Inflammatory macrophage treated with lipopolysaccharide for 1 hour (primary cell): Measurements from ENCODE around the gene CPM.
"Not testable (repeated sequence)": the region's sequence is repeated elsewhere in the genome, so short reads cannot be mapped to it uniquely, and the experiment has no call there.

ENCODE experiments used
- DNase-seq, 2 donors: peaks; one replicate each; pipeline ENCODE4 v3.0.0-alpha.2; 2020 to 2022

Gene CPM

GRCh38 chr12:68803948-68804656 lies 128.9 kb downstream of the CPM start:
- no peak for DNase-seq

GRCh38 chr12:68802911-68803651 lies 129.9 kb downstream of the CPM start:
- DNase-seq, result not testable (repeated sequence)

DNA sequence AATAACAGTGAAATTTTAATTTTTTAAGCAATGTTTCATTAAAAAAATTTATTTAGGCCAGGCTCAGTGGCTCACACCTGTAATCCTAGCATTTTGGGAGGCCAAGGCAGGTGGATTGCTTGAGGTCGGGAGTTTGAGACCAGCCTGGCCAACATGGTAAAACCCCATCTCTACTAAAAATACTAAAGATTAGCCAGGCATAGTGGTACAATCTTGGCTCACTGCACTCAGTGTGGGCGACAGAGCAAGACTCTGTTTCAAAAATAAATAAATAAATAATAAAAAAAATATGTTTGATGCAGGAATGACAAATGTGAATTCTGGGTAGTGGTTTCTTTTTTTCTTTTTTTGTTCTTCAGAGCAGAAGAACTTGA lies 130.6 kb downstream of the CPM start:
- DNase-seq, result not testable (repeated sequence)
